Prostate gland (tissue), 2 donors: ENCODE data around the gene NDUFA11.

ENCODE experiments used
- CTCF ChIP-seq, 4 experiments: fragments of 200-600 bp in 2 of 4; fragments of 450-650 bp in 2 of 4; sonication (generic) in 2 of 4; IDR thresholded peaks; 1 replicate in 3 of 4; 2 replicates in 1 of 4; pipeline ENCODE4 v1.5.1; 2016 to 2019; ENCODE audit warnings: antibody characterized with exemption in 4 of 4, mild to moderate bottlenecking in 2 of 4, moderate library complexity in 2 of 4
- POLR2AphosphoS5 ChIP-seq: sonication (generic); formaldehyde crosslinking; IDR thresholded peaks from one replicate; pipeline ENCODE4 v1.6.1; 2017; ENCODE audit warnings: antibody characterized with exemption

GRCh38 chr19:5933391-5934068 is 29.9 kb upstream of the NDUFA11 start:
- no peak for TF ChIP-seq CTCF (IDR thresholded peaks at IDR 0.05)
- TF ChIP-seq POLR2AphosphoS5 = no peak
